Mesodermal cell (in vitro differentiated cells): ENCODE results near the gene CLEC2D.
A peak's percentile ranks its signal among the peaks of the same experiment; 100 is the strongest.
"Not testable (repeated sequence)": the region's sequence is repeated elsewhere in the genome, so short reads cannot be mapped to it uniquely, and the experiment has no call there.

Experiments used
- H3K27ac ChIP-seq: 2 replicates; pipeline ENCODE4 v1.7.0; 2013; ENCODE audit warnings: mild to moderate bottlenecking, low read depth, low read length, moderate library complexity; ENCODE audit not compliant: severe bottlenecking
- H3K36me3 ChIP-seq: 2 replicates; pipeline ENCODE4 v1.7.1; 2013; ENCODE audit warnings: mild to moderate bottlenecking, low read length, moderate library complexity; ENCODE audit not compliant: control insufficient read depth, insufficient read depth
- H3K4me1 ChIP-seq: one replicate; pipeline ENCODE4 v1.7.1; 2013; ENCODE audit warnings: mild to moderate bottlenecking, low read length; ENCODE audit not compliant: insufficient read depth, control insufficient read depth, poor library complexity, severe bottlenecking
- H3K4me3 ChIP-seq: 2 replicates; pipeline ENCODE4 v1.7.0; 2013; ENCODE audit warnings: low read length, control low read depth, mild to moderate bottlenecking; ENCODE audit not compliant: insufficient read depth, poor library complexity, severe bottlenecking; ENCODE audit errors: extremely low read depth
- H3K9me3 ChIP-seq: 2 replicates; pipeline ENCODE4 v1.7.1; 2013; ENCODE audit warnings: mild to moderate bottlenecking, low read length, moderate library complexity; ENCODE audit not compliant: control insufficient read depth
- WGBS, 2 experiments: methylation state at CpG; one replicate each; pipeline ENCODE4 v1.1.5; 2013; ENCODE audit warnings: missing lambda C conversion rate in 2 of 2; ENCODE audit not compliant: insufficient coverage in 2 of 2; 5-methylcytosine and 5-hydroxymethylcytosine counted together

CLEC2D gene

DNA sequence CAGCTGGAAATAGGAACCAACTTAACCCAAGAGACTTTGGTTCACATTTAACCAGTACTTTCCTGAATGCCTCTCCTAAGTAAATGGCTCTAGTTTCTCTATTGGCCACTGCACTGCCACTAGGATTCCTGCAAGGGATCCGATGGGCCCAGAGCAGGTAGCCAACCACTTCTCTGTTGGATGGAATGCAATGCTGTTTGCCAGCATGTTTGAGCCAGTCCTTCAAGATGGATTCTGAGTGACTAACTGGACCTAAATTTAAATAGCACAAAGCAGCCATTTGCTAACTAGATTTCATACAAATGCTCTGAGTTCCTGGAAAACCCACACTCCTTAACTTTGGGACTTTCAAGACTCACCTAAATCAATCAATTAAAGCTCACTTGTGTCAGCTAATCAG, 9.5 kb upstream of the CLEC2D start:
- H3K27ac ChIP-seq, result no peak overlapping the region
- WGBS, 2 experiments, result 89 to 100% methylated on average over 1 of the region's 1 CpG
- H3K9me3 ChIP-seq, result no peaks in the 10 kb centered on the region
- H3K36me3 ChIP-seq, result peaks cover 95% of the 10 kb centered on the region
- no peak overlapping the region for H3K4me3 ChIP-seq
- no peaks in the 10 kb centered on the region for H3K4me1 ChIP-seq

DNA sequence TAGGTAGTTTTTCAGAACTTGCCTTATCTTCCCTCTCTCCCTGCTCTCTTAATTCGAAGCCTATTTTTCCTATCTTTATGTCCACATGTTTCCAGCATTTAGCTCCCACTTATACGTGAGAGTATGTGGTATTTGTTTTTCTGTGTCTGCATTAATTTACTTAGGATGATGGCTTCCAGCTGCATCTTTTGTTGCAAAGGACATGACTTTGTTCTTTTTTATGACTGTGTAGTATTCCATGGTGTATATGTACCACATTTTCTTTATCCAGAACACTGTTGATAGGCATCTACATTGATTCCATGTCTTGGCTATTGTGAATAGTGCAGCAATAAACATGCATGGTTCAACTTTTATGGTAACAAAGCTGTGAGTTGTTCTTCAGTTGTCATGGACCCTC, 7.8 kb upstream of the CLEC2D start:
- Histone ChIP-seq H3K27ac (no peak overlapping the region), H3K4me3 (no peak overlapping the region), H3K36me3 (peaks cover 81% of the 10 kb centered on the region), H3K9me3 (no peaks in the 10 kb centered on the region), H3K4me1 (no peaks in the 10 kb centered on the region)
- WGBS, 2 experiments, result no CpG with 5 or more reads among the region's 2 CpGs

DNA sequence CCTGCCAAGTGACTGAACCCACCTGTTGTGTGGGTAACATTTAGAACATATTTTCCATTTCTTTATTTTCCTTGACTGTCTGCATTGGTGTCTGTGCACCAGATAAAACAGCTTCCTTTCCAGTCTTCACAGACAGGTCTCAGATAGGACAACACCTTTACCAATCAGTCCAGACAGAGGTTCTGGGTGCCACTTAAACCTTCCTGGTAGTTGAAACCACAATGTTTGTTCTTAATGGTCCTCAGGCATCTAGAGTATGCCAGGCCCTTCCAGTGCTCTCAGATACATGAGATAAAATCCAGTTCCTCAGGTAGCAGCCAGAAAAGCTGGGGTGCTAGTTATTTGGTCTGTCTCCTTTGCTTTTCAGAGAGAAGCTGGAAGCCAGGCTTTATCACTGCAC, 7.0 kb upstream of the CLEC2D start:
- peaks cover 73% of the 10 kb centered on the region for H3K36me3 ChIP-seq

DNA sequence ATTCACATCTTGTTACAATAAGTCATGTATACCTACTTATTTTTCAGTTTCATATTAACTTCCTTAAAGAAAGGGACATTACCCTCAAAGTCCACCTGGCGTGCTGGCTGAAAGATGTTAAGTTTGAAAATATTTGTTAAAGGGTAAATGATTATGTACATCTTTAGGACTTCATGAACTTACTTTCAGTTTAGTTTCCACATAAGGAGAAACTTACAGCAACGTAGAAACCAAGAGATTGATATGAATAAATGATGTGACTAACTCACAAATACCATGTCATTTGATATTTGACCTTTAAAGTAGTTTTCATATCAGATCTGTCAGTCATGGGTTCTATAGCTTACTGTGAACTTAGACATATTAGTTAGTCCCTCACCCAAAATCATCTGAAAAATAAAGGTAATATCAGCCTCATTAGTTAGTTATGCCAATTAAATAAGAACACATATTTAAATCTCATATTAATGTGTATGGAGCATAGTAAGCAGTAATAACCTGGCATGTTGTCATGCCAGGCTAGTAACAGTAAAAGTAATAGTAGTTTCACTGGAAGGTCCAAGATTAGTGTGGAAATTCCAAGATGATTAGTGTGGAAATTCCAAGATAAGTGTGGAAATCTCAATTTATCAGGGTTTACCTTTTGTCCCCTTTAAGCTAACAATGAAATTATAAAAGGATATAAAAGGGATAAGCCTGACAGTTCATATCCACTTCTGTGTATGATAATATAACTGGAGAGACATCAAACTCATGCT, 1.9 kb upstream of the CLEC2D start:
- Histone ChIP-seq H3K4me1 (peaks cover 4% of the 10 kb centered on the region), H3K36me3 (peaks cover 28% of the 10 kb centered on the region), H3K4me3 (no peak overlapping the region), H3K27ac (no peak overlapping the region), H3K9me3 (no peaks in the 10 kb centered on the region)
- WGBS, 2 experiments, result no CpG with 5 or more reads among the region's 2 CpGs

More for the DNA sequence above, 7.0 kb upstream of the CLEC2D start:
- H3K9me3 ChIP-seq, result no peaks in the 10 kb centered on the region
- H3K4me3 ChIP-seq, result no peak overlapping the region
- H3K4me1 ChIP-seq, result peaks cover 4% of the 10 kb centered on the region
- no peak overlapping the region for H3K27ac ChIP-seq

DNA sequence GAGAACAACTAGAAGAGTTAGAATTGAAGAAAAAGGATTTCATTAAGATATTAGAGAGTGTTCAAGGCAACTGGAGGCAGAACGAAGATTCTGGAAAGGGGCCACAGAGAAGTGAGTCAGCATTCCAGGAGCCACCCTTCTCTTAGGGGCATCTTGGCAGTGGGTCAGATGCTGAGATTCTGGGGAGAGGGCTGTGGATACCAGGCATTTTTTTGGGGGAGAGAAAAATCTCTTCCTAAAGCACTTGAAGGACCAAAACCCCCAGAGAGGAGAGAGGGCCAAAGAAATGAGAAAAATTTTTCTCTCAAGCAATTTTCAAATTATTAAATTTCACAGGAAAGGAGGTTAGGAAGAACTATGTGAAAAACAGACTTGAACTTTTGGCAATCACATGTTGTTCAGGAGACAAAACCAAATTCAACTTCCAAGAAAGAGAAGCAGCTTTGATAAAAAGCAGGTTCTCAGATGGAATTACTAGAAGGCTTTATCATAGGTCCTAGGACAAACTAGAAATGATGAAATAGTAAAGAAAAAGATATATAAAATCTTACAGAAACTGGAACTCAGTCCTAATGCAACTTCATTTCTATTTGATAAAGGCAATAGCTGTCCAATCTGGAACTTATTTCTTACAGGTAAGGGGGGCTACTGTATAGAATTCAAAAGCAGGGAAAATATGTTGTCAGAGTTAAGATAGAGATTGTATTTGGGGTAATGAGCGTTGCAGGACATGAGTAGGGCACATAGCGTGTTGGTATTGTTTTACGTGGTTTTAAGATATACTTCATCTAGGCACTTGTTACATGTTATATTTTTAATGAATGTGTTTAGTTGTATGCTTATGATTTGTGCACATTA, 1.1 kb upstream of the CLEC2D start:
- Histone ChIP-seq H3K27ac (no peak overlapping the region), H3K4me1 (peaks cover 10% of the 10 kb centered on the region), H3K9me3 (no peaks in the 10 kb centered on the region), H3K4me3 (no peak overlapping the region), H3K36me3 (peaks cover 21% of the 10 kb centered on the region)
- WGBS, 2 experiments, result 60 to 88% methylated on average over 1 of the region's 4 CpGs

DNA sequence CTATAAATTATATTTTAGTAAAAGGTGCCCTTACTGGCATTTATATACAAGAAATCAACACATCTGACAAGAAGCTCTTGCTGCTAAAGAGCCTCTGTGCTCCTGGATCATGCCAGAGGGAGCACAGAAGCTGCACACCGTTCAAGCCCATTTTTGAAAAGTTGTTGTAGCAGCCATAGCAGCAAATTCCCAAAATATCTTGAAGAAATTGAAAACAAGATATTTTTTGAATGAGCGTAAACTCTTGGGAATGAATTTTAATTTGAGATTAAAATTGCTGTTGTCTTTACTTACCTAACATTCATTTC, 540 bp upstream of the CLEC2D start:
- Histone ChIP-seq H3K4me1 (peaks cover 16% of the 10 kb centered on the region), H3K27ac (no peak overlapping the region), H3K9me3 (no peaks in the 10 kb centered on the region), H3K36me3 (peaks cover 17% of the 10 kb centered on the region), H3K4me3 (no peak overlapping the region)
- no CpG with 5 or more reads among the region's 2 CpGs for WGBS, 2 experiments

DNA sequence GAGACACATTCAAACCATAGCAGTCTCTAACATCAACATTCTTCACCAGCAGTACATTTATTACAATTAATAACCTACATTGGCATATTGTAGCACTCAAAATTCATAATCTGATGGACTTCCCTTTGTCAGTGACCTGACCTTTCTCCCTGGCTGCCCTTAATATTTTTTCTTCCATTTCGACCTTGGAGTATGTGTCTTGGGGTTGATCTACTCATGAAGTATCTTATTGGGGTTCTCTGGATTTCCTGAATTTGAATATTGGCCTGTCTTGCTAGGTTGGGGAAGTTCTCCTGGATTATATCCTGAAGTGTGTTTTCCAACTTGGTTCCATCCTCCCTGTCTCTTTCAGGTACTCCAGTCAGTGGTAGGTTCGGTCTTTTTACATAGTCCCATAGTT, 2.8 kb downstream of the CLEC2D start:
- H3K4me1 ChIP-seq, result peaks cover 18% of the 10 kb centered on the region
- not testable (repeated sequence) for H3K36me3 ChIP-seq, H3K9me3 ChIP-seq, H3K4me3 ChIP-seq, H3K27ac ChIP-seq
- WGBS, 2 experiments, result 89 to 100% methylated on average over 1 of the region's 2 CpGs

DNA sequence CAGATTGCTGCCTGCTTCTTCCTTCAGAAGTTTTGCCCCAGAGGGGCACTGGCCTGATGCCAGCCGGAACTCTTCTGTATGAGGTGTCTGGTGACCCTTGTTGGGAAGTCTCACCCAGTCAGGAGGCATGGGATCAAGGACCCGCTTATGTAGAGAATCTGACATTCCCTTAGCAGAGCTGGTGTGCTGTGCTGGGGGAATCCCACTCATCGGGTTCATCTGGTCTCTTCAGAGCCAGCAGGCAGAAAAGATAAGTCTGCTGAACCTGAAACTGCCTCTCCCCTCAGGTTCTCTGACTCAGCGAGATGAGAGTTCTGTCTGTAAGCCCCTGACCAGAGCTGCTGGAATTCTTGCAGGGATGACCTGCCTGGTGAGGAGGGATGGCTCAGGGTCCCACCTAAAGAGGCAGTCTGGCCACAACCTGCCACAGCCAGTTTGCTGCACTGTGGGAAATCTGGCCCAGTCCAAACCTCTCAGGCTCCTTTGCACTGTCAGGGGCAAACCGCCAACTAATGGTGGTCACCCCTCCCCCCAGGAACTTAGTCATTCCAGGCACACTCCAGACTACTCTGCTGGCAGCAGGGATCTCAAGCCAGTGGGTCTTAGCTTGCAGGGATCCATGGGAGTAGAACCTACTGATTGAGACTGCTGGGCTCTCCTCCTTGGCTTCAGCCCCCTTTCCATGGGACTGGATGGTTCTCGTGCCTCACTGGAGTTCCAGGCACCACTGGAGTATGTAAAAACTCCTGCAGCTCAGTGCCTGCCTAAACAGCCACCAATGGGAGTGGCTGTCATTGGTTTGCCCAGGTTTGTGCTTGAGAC, 4.1 kb downstream of the CLEC2D start:
- H3K9me3 ChIP-seq, result no peaks in the 10 kb centered on the region
- peaks cover 7% of the 10 kb centered on the region for H3K36me3 ChIP-seq
- H3K27ac ChIP-seq, result peak overlapping the region; percentile 81
- H3K4me3 ChIP-seq, result no peak overlapping the region
- H3K4me1 ChIP-seq, result peaks cover 16% of the 10 kb centered on the region
- 85 to 95% methylated on average over 5 of the region's 6 CpGs for WGBS, 2 experiments

DNA sequence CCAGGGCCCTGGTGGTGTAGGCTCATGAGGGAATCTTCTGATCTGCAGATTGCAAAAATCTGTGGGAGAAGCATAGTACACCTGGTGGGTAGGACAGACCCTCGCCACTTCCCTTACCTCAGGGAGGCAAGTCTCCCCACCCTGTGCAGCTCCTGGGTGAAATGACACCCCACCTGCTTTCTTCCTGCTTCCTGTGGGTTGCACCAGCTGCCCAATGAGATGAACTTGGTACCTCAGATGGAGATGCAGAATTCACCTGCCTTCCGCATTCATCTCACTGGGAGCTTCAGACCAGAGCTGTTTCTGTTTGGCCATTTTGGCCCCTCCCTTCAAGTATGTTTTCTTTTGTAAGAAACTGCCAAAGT, 4.7 kb downstream of the CLEC2D start:
- no peaks in the 10 kb centered on the region for H3K9me3 ChIP-seq
- no peak overlapping the region for H3K4me3 ChIP-seq
- peaks cover 16% of the 10 kb centered on the region for H3K4me1 ChIP-seq
- H3K36me3 ChIP-seq, result peaks cover 7% of the 10 kb centered on the region
- 100% methylated on average over 1 to 2 of the region's 2 CpGs for WGBS, 2 experiments
- peak overlapping the region; percentile 81 for H3K27ac ChIP-seq

DNA sequence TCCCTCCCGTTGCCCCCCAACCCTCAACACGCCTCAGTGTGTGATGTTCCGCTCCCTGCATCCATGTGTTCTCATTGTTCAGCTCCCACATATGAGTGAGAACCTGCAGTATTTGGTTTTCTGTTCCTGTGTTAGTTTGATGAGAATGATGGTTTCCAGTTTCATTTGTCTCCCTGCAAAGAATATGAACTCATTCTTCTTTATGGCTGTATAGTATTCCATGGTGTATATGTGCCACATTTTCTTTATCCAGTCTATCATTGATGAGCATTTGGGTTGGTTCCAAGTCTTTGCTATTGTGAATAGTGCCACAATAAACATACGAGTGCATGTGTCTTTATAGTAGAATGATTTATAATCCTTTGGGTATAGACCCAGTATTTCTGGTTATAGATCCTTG, 13.0 kb downstream of the CLEC2D start:
- WGBS, 2 experiments, result 95 to 100% methylated on average over 2 to 3 of the region's 4 CpGs
- not testable (repeated sequence) for H3K4me3 ChIP-seq, H3K27ac ChIP-seq, H3K9me3 ChIP-seq, H3K4me1 ChIP-seq
- H3K36me3 ChIP-seq, result peaks cover 22% of the 10 kb centered on the region
